Measurements from ENCODE around the gene FGGY.

FGGY gene

DNA sequence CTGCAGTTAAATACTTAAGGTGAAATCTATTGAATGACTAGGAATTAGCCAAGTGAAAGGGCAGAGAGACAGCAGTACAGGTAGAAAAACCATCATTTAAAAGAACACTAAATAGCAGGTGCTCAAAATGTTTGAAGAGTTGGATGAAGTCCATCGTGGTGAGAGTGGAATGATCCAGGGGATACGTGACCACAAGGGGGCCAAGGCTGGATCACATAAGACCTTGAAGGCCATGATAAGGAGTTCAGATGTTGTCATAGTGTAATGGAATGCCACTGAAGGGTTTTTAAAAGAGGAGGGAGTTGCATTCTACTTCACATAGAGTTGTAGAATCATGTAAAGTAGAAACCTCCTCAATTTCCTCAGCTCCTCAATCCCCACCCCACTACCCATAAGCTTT, 483.1 kb downstream of the FGGY start:
- Histone ChIP-seq H3K27me3 (ENCODE audit: control insufficient read depth, insufficient read depth, low read length) (no peaks in the 10 kb centered on the region), H3K4me1 (ENCODE audit: control insufficient read depth, insufficient read depth, low read length) (no peaks in the 10 kb centered on the region), H3K36me3 (ENCODE audit: control insufficient read depth, insufficient read depth, low read length) (no peaks in the 10 kb centered on the region), H3K9ac (ENCODE audit: low read length) (no peak overlapping the region), H3K4me3 (ENCODE audit: low read length) (no peak overlapping the region), H3K9me3 (ENCODE audit: control insufficient read depth, low read length) (no peaks in the 10 kb centered on the region)

DNA sequence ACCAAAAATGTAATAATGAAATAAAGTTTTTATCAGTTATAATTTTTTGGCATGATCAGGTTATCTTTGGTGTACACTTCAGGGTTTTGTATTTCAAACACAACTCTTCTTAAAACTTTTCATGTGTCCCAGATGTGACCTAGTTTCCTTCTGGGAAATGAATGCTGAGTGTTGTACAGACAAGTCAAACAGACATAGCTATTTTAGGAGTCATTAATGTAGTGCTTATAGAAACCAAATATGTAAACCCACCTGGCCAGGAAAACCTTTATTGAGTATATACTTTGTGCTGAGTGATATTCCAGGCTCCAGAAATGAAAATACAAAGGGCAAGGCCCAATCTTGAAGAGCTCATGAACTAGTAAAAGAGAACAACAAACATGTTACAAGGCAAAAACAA, 491.9 kb downstream of the FGGY start:
- Histone ChIP-seq H3K36me3 (ENCODE audit: control insufficient read depth, insufficient read depth, low read length) (no peaks in the 10 kb centered on the region), H3K4me1 (ENCODE audit: control insufficient read depth, insufficient read depth, low read length) (no peaks in the 10 kb centered on the region), H3K27me3 (ENCODE audit: control insufficient read depth, insufficient read depth, low read length) (no peaks in the 10 kb centered on the region), H3K9me3 (ENCODE audit: control insufficient read depth, low read length) (no peaks in the 10 kb centered on the region), H3K4me3 (ENCODE audit: low read length) (no peak overlapping the region), H3K9ac (ENCODE audit: low read length) (no peak overlapping the region)

- no peaks in the 10 kb centered on the region for H3K9me3 ChIP-seq (ENCODE audit: control insufficient read depth, low read length)
- H3K9ac ChIP-seq (ENCODE audit: low read length), result no peak overlapping the region
- no peak overlapping the region for H3K4me3 ChIP-seq (ENCODE audit: low read length)
- H3K36me3 ChIP-seq (ENCODE audit: control insufficient read depth, insufficient read depth, low read length), result no peaks in the 10 kb centered on the region
- no peaks in the 10 kb centered on the region for H3K27me3 ChIP-seq (ENCODE audit: control insufficient read depth, insufficient read depth, low read length)
- H3K4me1 ChIP-seq (ENCODE audit: control insufficient read depth, insufficient read depth, low read length), result no peaks in the 10 kb centered on the region
These were observed 501.7 kb downstream of the FGGY start for GRCh38 chr1:59798600-59798999.

- H3K36me3 ChIP-seq (ENCODE audit: control insufficient read depth, insufficient read depth, low read length), result no peaks in the 10 kb centered on the region
- no peak overlapping the region for H3K4me3 ChIP-seq (ENCODE audit: low read length)
- no peak overlapping the region for H3K9ac ChIP-seq (ENCODE audit: low read length)
These were observed 506.7 kb downstream of the FGGY start for GRCh38 chr1:59803458-59804038.

GRCh38 chr1:59804301-59804700, 507.4 kb downstream of the FGGY start:
- Histone ChIP-seq H3K27me3 (ENCODE audit: control insufficient read depth, insufficient read depth, low read length) (no peaks in the 10 kb centered on the region), H3K4me3 (ENCODE audit: low read length) (no peak overlapping the region), H3K4me1 (ENCODE audit: control insufficient read depth, insufficient read depth, low read length) (no peaks in the 10 kb centered on the region), H3K9me3 (ENCODE audit: control insufficient read depth, low read length) (no peaks in the 10 kb centered on the region), H3K9ac (ENCODE audit: low read length) (no peak overlapping the region), H3K36me3 (ENCODE audit: control insufficient read depth, insufficient read depth, low read length) (no peaks in the 10 kb centered on the region)

More at GRCh38 chr1:59803458-59804038, 506.7 kb downstream of the FGGY start:
- no peaks in the 10 kb centered on the region for H3K4me1 ChIP-seq (ENCODE audit: control insufficient read depth, insufficient read depth, low read length)
- H3K9me3 ChIP-seq (ENCODE audit: control insufficient read depth, low read length), result no peaks in the 10 kb centered on the region
- no peaks in the 10 kb centered on the region for H3K27me3 ChIP-seq (ENCODE audit: control insufficient read depth, insufficient read depth, low read length)

- no peak overlapping the region for H3K4me3 ChIP-seq (ENCODE audit: low read length)
These were observed 508.7 kb downstream of the FGGY start for GRCh38 chr1:59805554-59805953.

More at GRCh38 chr1:59805554-59805953, 508.7 kb downstream of the FGGY start:
- H3K4me1 ChIP-seq (ENCODE audit: control insufficient read depth, insufficient read depth, low read length), result no peaks in the 10 kb centered on the region
- no peaks in the 10 kb centered on the region for H3K36me3 ChIP-seq (ENCODE audit: control insufficient read depth, insufficient read depth, low read length)
- no peak overlapping the region for H3K9ac ChIP-seq (ENCODE audit: low read length)
- H3K27me3 ChIP-seq (ENCODE audit: control insufficient read depth, insufficient read depth, low read length), result no peaks in the 10 kb centered on the region
- no peaks in the 10 kb centered on the region for H3K9me3 ChIP-seq (ENCODE audit: control insufficient read depth, low read length)

Data from mucosa of stomach (tissue), 1 donor.